Kidney (tissue), 14 donors: ENCODE measurements around the gene SZT2. TPM values are rescaled to one million over a fixed set of nuclear protein-coding genes. Genes with fewer than 3 reads are reported as not detected.
"Not testable (repeated sequence)": the region's sequence is repeated elsewhere in the genome, so short reads cannot be mapped to it uniquely, and the experiment has no call there.

Experiments
- DNase-seq, 5 donors: peaks; one replicate each; pipeline ENCODE4 v3.0.0-alpha.2; 2013 to 2020
- FAIRE-seq: peaks from 2 replicates; lab custom pipeline; 2012; peaks lifted over from hg19 to GRCh38; lab: Jason Lieb, UNC
- H3K27ac ChIP-seq, 2 donors: one replicate each; pipeline ENCODE4 v1.7.0; 2013; ENCODE audit warnings: low read depth in 2 of 2, low read length in 2 of 2, inconsistent platforms in 1 of 2
- H3K27me3 ChIP-seq: one replicate; pipeline ENCODE4 v1.7.1; 2013; ENCODE audit warnings: low read length, inconsistent platforms; ENCODE audit not compliant: control insufficient read depth, insufficient read depth
- H3K36me3 ChIP-seq, 3 donors: one replicate each; pipeline versions ENCODE4 v1.7.0 to v1.7.1; 2013; ENCODE audit warnings: low read length in 3 of 3, control low read depth in 1 of 3, inconsistent platforms in 1 of 3; ENCODE audit not compliant: insufficient read depth in 3 of 3, control insufficient read depth in 2 of 3
- H3K4me1 ChIP-seq, 3 donors: one replicate each; pipeline versions ENCODE4 v1.7.0 to v1.7.1; 2013; ENCODE audit warnings: low read length in 3 of 3, inconsistent platforms in 1 of 3, low read depth in 1 of 3; ENCODE audit not compliant: control insufficient read depth in 2 of 3, insufficient read depth in 2 of 3
- H3K4me3 ChIP-seq, 3 donors: one replicate each; pipeline versions ENCODE4 v1.7.0 to v1.8.1; 2013; ENCODE audit warnings: low read length in 3 of 3, control low read depth in 1 of 3, inconsistent platforms in 1 of 3
- H3K9ac ChIP-seq, 3 donors: one replicate each; pipeline versions ENCODE4 v1.7.0 to v1.7.1; 2013; ENCODE audit warnings: low read length in 3 of 3, control low read depth in 1 of 3, inconsistent platforms in 1 of 3
- H3K9me3 ChIP-seq, 3 donors: one replicate each; pipeline versions ENCODE4 v1.7.0 to v1.7.1; 2013; ENCODE audit warnings: low read length in 3 of 3, control low read depth in 1 of 3, inconsistent platforms in 1 of 3; ENCODE audit not compliant: control insufficient read depth in 2 of 3, insufficient read depth in 1 of 3
- CTCF ChIP-seq: IDR thresholded peaks from 3 replicates; pipeline ENCODE4 v1.5.1; 2012; ENCODE audit warnings: mild to moderate bottlenecking, moderate library complexity, borderline replicate concordance; ENCODE audit not compliant: insufficient read depth; ENCODE audit errors: extremely low read depth
- intact Hi-C: fragments of 100-400 bp; cut with DNase I; formaldehyde crosslinking; loops from one replicate; pipeline ENCODE4 v1.11.1; 2022
- microRNA-seq: library from miRNA; unstranded; fragments of <30 nt; microRNA quantifications from one replicate; pipeline ENCODE4 v1.2.0, GENCODE V29; 2020
- polyA plus RNA-seq: library from polyadenylated mRNA; stranded (reverse); fragments of 350-450 nt; fragmentation: Illumina TruSeq; extraction: RNeasy Lipid Tissue Mini Kit (QIAGEN cat#74804); gene quantifications from one replicate; pipeline ENCODE4 v1.2.3, GENCODE V29; 2014; ENCODE audit warnings: low read depth, low replicate concordance; ENCODE audit not compliant: insufficient read depth
- total RNA-seq: library from RNA; stranded (reverse); fragmentation: NEBNext Ultra II Directional; extraction: Animal tissue kit (Norgen Biotek cat#: 25700); gene quantifications from one replicate; pipeline ENCODE4 v1.2.1, GENCODE V29; 2021
- donor health status: control.
- donor health status: control.
- donor health status: control.
- donor health status: control.
- donor health status: control.
- donor health status: DM: yes; HTN: yes; CAD: no.
- donor health status: Normal renal cell carcinoma (clear cell type).

The SZT2 gene
- total and polyA plus RNA-seq, 2 donors from 2014 or later, result 10.4 to 66.8 TPM

GRCh38 chr1:43495204-43495603 lies 105.5 kb downstream of the SZT2 start:
- Histone ChIP-seq H3K27ac (no peak overlapping the region), H3K4me3 (no peak overlapping the region), H3K9me3 (peaks cover 0 to 7% (median 0%) of the 10 kb centered on the region in 3 donors), H3K4me1 (no peaks in the 10 kb centered on the region), H3K27me3 (no peaks in the 10 kb centered on the region), H3K36me3 (no peaks in the 10 kb centered on the region), H3K9ac (no peak overlapping the region)
- TF ChIP-seq CTCF, result no peak
- FAIRE-seq, result no peak
- DNase-seq, result no peak
- intact Hi-C loops, result no loop called here

GRCh38 chr1:43499898-43500297 lies 110.2 kb downstream of the SZT2 start:
- intact Hi-C loops, result no loop called here
- no peak for FAIRE-seq

GRCh38 chr1:43501806-43502205 lies 112.1 kb downstream of the SZT2 start:
- H3K27ac ChIP-seq, DNase-seq, H3K36me3 ChIP-seq, H3K9ac ChIP-seq, intact Hi-C loops, H3K4me1 ChIP-seq, H3K9me3 ChIP-seq, FAIRE-seq, H3K4me3 ChIP-seq, H3K27me3 ChIP-seq: not testable (repeated sequence)

More at GRCh38 chr1:43499898-43500297, 110.2 kb downstream of the SZT2 start:
- H3K9me3 ChIP-seq, result no peaks in the 10 kb centered on the region
- no peak for TF ChIP-seq CTCF
- no peaks in the 10 kb centered on the region for H3K36me3 ChIP-seq
- H3K4me1 ChIP-seq, result no peaks in the 10 kb centered on the region
- H3K4me3 ChIP-seq, result no peak overlapping the region
- no peaks in the 10 kb centered on the region for H3K27me3 ChIP-seq
- H3K27ac ChIP-seq, result no peak overlapping the region
- no peak for DNase-seq
- no peak overlapping the region for H3K9ac ChIP-seq

GRCh38 chr1:43503534-43503933 lies 113.8 kb downstream of the SZT2 start:
- DNase-seq (no peak), FAIRE-seq (no peak)
- Histone ChIP-seq H3K9ac (no peak overlapping the region), H3K27ac (no peak overlapping the region), H3K4me1 (no peaks in the 10 kb centered on the region), H3K9me3 (no peaks in the 10 kb centered on the region), H3K4me3 (no peak overlapping the region), H3K36me3 (no peaks in the 10 kb centered on the region), H3K27me3 (no peaks in the 10 kb centered on the region)
- intact Hi-C loops, result no loop called here
- TF ChIP-seq CTCF, result no peak

Small RNA genes lying within 50 kb of the gene (microRNA-seq; reads per million reads assigned to microRNA genes)
- not detected for gene MIR6734
- not detected for gene MIR6735

Other genes starting within 250 kb of the SZT2 start
- 52.5 TPM for gene EBNA1BP2, start 217.6 kb upstream of the SZT2 start, total RNA-seq
- gene EBNA1BP2, start 217.6 kb upstream of the SZT2 start, polyA plus RNA-seq, result 98.8 TPM
- 2.3 TPM for gene CFAP57, start 217.6 kb upstream of the SZT2 start, total RNA-seq
- gene CFAP57, start 217.6 kb upstream of the SZT2 start, polyA plus RNA-seq, result 0.34 TPM
- gene TMEM125, start 119.9 kb upstream of the SZT2 start, total RNA-seq, result 17.5 TPM
- gene TMEM125, start 119.9 kb upstream of the SZT2 start, polyA plus RNA-seq, result 22.0 TPM
- 21.1 TPM for gene C1orf210, start 104.3 kb upstream of the SZT2 start, total RNA-seq
- gene C1orf210, start 104.3 kb upstream of the SZT2 start, polyA plus RNA-seq, result 33.3 TPM
- gene TIE1, start 88.9 kb upstream of the SZT2 start, total RNA-seq, result 46.3 TPM
- gene TIE1, start 88.9 kb upstream of the SZT2 start, polyA plus RNA-seq, result 15.0 TPM
- gene MPL, start 52.1 kb upstream of the SZT2 start, total RNA-seq, result 0.25 TPM
- not detected for gene MPL, start 52.1 kb upstream of the SZT2 start, polyA plus RNA-seq
- 2.7 TPM for gene CDC20, start 30.9 kb upstream of the SZT2 start, total RNA-seq
- gene CDC20, start 30.9 kb upstream of the SZT2 start, polyA plus RNA-seq, result 3.9 TPM
- 85.1 TPM for gene ELOVL1, start 21.9 kb upstream of the SZT2 start, total RNA-seq
- gene ELOVL1, start 21.9 kb upstream of the SZT2 start, polyA plus RNA-seq, result 86.0 TPM
- 36.5 TPM for gene MED8, start 99 bp upstream of the SZT2 start, total RNA-seq
- gene MED8, start 99 bp upstream of the SZT2 start, polyA plus RNA-seq, result 44.3 TPM
- 50.5 TPM for gene HYI, start 64.0 kb downstream of the SZT2 start, total RNA-seq
- gene HYI, start 64.0 kb downstream of the SZT2 start, polyA plus RNA-seq, result 91.2 TPM
- gene PTPRF, start 141.0 kb downstream of the SZT2 start, total RNA-seq, result 197 TPM
- 39.5 TPM for gene PTPRF, start 141.0 kb downstream of the SZT2 start, polyA plus RNA-seq